GM12891 (cell line): ENCODE results near the gene ADIG.

Experiments used
- POLR2A ChIP-seq: IDR thresholded peaks from 2 replicates; pipeline ENCODE4 v1.6.1; 2011; ENCODE audit warnings: low read depth, low read length, control low read depth
- POLR2AphosphoS5 ChIP-seq: IDR thresholded peaks from 2 replicates; pipeline ENCODE4 v1.6.1; 2011; ENCODE audit warnings: low read depth, low read length, control low read depth

DNA sequence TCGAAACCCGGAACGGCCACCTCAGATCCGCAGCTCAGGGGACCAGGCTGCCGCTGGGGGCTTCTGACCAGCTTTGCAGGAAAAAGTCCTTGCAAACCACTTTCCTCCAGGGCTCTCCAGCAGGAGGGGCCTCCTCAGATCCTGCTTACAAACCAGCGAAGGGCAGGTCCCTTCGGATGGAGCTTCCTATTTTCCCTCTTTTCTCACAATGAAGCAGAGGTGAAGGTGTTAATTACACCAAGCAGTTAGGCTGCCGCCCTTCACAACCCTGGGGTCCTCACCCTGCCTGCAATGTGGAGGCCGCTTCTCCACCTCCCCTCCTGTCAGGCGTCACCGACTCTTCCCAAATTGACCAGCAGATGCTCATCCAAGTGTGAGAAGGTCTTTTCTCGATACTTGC, 26.4 kb downstream of the ADIG start:
- TF ChIP-seq POLR2A (no peak), POLR2AphosphoS5 (no peak)
